ENCODE results near the gene CEMIP. TPM values are rescaled to one million over a fixed set of nuclear protein-coding genes. Genes with fewer than 3 reads are reported as not detected.

Gene CEMIP
- total RNA-seq, 1 donor from 2014 or later = 0.44 TPM

DNA sequence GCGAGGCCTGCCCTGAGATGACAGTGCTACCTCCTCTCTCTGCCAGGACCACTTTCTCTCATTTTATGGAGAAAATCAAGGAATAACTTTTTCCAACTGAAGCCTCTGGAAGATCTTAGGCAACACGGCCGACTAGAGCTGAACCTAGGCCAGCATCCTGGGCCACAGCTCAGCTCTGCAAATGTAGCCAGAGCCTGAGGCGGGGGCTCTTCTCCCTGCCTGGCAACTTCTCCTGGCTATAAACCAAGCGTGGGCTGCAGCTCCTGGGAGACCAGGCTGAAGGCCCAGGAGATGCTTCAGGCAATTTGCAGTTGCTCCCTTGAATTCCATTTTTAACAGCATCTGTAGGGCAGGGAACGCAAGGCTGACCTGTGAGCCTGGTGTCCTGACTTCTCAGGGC lies 74.9 kb downstream of the CEMIP start:
- DNase-seq = no peak
- H3K36me3 ChIP-seq = no peaks in the 10 kb centered on the region
- no peak overlapping the region for H3K4me3 ChIP-seq
- peaks cover 17% of the 10 kb centered on the region for H3K4me1 ChIP-seq
- intact Hi-C loops (cut with micrococcal nuclease) = no loop called here
- no peaks in the 10 kb centered on the region for H3K9me3 ChIP-seq (replicated peaks)
- peaks cover 15% of the 10 kb centered on the region for H3K27me3 ChIP-seq (ENCODE audit: low read depth)
- no peak overlapping the region for H3K27ac ChIP-seq (replicated peaks)
- TF ChIP-seq, protein P1, sequence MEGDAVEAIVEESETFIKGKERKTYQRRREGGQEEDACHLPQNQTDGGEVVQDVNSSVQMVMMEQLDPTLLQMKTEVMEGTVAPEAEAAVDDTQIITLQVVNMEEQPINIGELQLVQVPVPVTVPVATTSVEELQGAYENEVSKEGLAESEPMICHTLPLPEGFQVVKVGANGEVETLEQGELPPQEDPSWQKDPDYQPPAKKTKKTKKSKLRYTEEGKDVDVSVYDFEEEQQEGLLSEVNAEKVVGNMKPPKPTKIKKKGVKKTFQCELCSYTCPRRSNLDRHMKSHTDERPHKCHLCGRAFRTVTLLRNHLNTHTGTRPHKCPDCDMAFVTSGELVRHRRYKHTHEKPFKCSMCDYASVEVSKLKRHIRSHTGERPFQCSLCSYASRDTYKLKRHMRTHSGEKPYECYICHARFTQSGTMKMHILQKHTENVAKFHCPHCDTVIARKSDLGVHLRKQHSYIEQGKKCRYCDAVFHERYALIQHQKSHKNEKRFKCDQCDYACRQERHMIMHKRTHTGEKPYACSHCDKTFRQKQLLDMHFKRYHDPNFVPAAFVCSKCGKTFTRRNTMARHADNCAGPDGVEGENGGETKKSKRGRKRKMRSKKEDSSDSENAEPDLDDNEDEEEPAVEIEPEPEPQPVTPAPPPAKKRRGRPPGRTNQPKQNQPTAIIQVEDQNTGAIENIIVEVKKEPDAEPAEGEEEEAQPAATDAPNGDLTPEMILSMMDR (IDR thresholded peaks at IDR 0.05; ENCODE audit: borderline replicate concordance) = no peak

- TF ChIP-seq, protein P1 (IDR thresholded peaks at IDR 0.05; ENCODE audit: borderline replicate concordance) = no peak
- Histone ChIP-seq H3K36me3 (no peaks in the 10 kb centered on the region), H3K4me3 (no peak overlapping the region), H3K4me1 (peaks cover 17% of the 10 kb centered on the region), H3K9me3 (replicated peaks) (no peaks in the 10 kb centered on the region), H3K27ac (replicated peaks) (no peak overlapping the region), H3K27me3 (ENCODE audit: low read depth) (peaks cover 5% of the 10 kb centered on the region)
- intact Hi-C loops (cut with micrococcal nuclease) = no loop called here
- DNase-seq = no peak
Observed at GRCh38 chr15:80855206-80855605, 76.0 kb downstream of the CEMIP start.

DNA sequence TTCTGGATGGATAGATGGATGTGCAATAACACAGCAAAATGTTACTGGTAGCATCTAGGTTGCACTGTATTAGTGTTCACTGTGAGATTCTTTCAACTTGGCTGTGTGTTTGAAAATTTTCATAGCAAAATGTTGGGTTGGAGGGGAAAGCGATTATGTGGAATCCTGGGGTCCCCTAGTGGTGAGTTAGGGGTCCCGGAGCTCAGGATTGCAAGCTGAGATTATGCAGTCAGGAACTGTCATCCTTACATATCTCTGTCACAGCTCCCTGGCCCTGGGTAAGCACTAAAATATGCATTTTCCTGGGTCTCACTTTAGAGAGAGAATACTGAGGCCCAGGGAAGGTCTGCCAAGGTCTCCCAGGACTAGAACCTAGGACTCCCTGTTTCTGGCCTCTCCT lies 77.2 kb downstream of the CEMIP start:
- no peak overlapping the region for H3K4me3 ChIP-seq
- no peaks in the 10 kb centered on the region for H3K36me3 ChIP-seq
- intact Hi-C loops (cut with micrococcal nuclease) = no loop called here
- H3K27ac ChIP-seq (replicated peaks) = peak overlapping the region; percentile 57
- H3K27me3 ChIP-seq (ENCODE audit: low read depth) = no peaks in the 10 kb centered on the region
- DNase-seq = no peak
- H3K4me1 ChIP-seq = peaks cover 17% of the 10 kb centered on the region
- TF ChIP-seq, protein P1 (IDR thresholded peaks at IDR 0.05; ENCODE audit: borderline replicate concordance) = no peak
- no peaks in the 10 kb centered on the region for H3K9me3 ChIP-seq (replicated peaks)

- H3K27ac ChIP-seq (replicated peaks) = peak overlapping the region; percentile 57
- H3K36me3 ChIP-seq = no peaks in the 10 kb centered on the region
- peaks cover 17% of the 10 kb centered on the region for H3K4me1 ChIP-seq
- TF ChIP-seq, protein P1 (IDR thresholded peaks at IDR 0.05; ENCODE audit: borderline replicate concordance) = no peak
- no peaks in the 10 kb centered on the region for H3K27me3 ChIP-seq (ENCODE audit: low read depth)
- peak; percentile 75 for DNase-seq
- H3K4me3 ChIP-seq = no peak overlapping the region
- intact Hi-C loops (cut with micrococcal nuclease) = no loop called here
- no peaks in the 10 kb centered on the region for H3K9me3 ChIP-seq (replicated peaks)
Observed at GRCh38 chr15:80856809-80857377, 77.7 kb downstream of the CEMIP start.

- H3K4me3 ChIP-seq = no peak overlapping the region
- peaks cover 11% of the 10 kb centered on the region for H3K4me1 ChIP-seq
- TF ChIP-seq, protein P1 (IDR thresholded peaks at IDR 0.05; ENCODE audit: borderline replicate concordance) = no peak
- peak; percentile 27 for DNase-seq
- no peaks in the 10 kb centered on the region for H3K27me3 ChIP-seq (ENCODE audit: low read depth)
- intact Hi-C loops (cut with micrococcal nuclease) = no loop called here
- H3K36me3 ChIP-seq = no peaks in the 10 kb centered on the region
- H3K9me3 ChIP-seq (replicated peaks) = no peaks in the 10 kb centered on the region
- no peak overlapping the region for H3K27ac ChIP-seq (replicated peaks)
Observed at GRCh38 chr15:80861731-80862170, 82.6 kb downstream of the CEMIP start.

All from left ventricle myocardium inferior (tissue), 1 donor.